Colonic mucosa (tissue), 4 donors: ENCODE results near the gene ZNF846. TPM values are rescaled to one million over a fixed set of nuclear protein-coding genes. Genes with fewer than 3 reads are reported as not detected.

Experiments used
- DNase-seq: peaks from one replicate; pipeline ENCODE4 v3.0.0-alpha.2; 2020
- H3K27ac ChIP-seq: fragments of 200-600 bp; one replicate; pipeline ENCODE4 v1.8.0; 2021
- H3K27me3 ChIP-seq: fragments of 200-600 bp; one replicate; pipeline ENCODE4 v1.8.0; 2021
- H3K36me3 ChIP-seq: fragments of 200-600 bp; one replicate; pipeline ENCODE4 v1.8.0; 2021
- H3K4me1 ChIP-seq: fragments of 200-600 bp; one replicate; pipeline ENCODE4 v1.8.0; 2021; ENCODE audit warnings: mild to moderate bottlenecking
- H3K4me3 ChIP-seq: fragments of 200-600 bp; one replicate; pipeline ENCODE4 v1.8.0; 2021
- H3K9ac ChIP-seq, 2 donors: one replicate each; pipeline ENCODE4 v1.7.0; 2013; ENCODE audit warnings: control low read depth in 2 of 2, low read depth in 2 of 2, low read length in 2 of 2
- H3K9me3 ChIP-seq: fragments of 200-600 bp; one replicate; pipeline ENCODE4 v1.8.0; 2021
- CTCF ChIP-seq: fragments of 200-600 bp; IDR thresholded peaks from one replicate; pipeline ENCODE4 v1.8.0; 2022; ENCODE audit warnings: antibody characterized with exemption, mild to moderate bottlenecking
- intact Hi-C: fragments of 100-400 bp; cut with DNase I; formaldehyde crosslinking; loops from one replicate; pipeline ENCODE4 v1.14.1; 2022
- total RNA-seq, 2 donors: library from RNA; stranded (reverse); fragmentation: NEBNext Ultra II Directional in 1 of 2; extraction: Animal tissue kit (Norgen Biotek cat#: 25700) in 1 of 2; gene quantifications; one replicate each; pipeline ENCODE4 v1.2.1, GENCODE V29; 2021
- donor health status: healthy.
- donor health status: DM: no; HTN: no; CAD: no.
- donor health status: DM: no; HTN: no; CAD: no.

The ZNF846 gene
- total RNA-seq, 2 donors from 2014 or later: 9.2 to 10.5 TPM

- Histone ChIP-seq H3K4me3 (no peak overlapping the region), H3K9me3 (no peaks in the 10 kb centered on the region), H3K4me1 (no peaks in the 10 kb centered on the region), H3K27me3 (no peaks in the 10 kb centered on the region), H3K9ac (no peak overlapping the region), H3K27ac (no peak overlapping the region), H3K36me3 (no peaks in the 10 kb centered on the region)
- no peak for DNase-seq
- TF ChIP-seq CTCF: no peak
- intact Hi-C loops: no loop called here
Measured at GRCh38 chr19:9801976-9802375, 33.4 kb upstream of the ZNF846 start.

- Histone ChIP-seq H3K9ac (no peak overlapping the region), H3K27ac (no peak overlapping the region), H3K36me3 (no peaks in the 10 kb centered on the region), H3K4me1 (no peaks in the 10 kb centered on the region), H3K27me3 (no peaks in the 10 kb centered on the region), H3K9me3 (no peaks in the 10 kb centered on the region), H3K4me3 (no peak overlapping the region)
- no peak for TF ChIP-seq CTCF
- DNase-seq: no peak
- intact Hi-C loops: loop anchor here (5.0 to 10.0 kb wide), 2 partner anchors 592 to 664 kb away; no protein-coding TSS in a partner anchor
Measured at GRCh38 chr19:9799162-9799561, 30.6 kb upstream of the ZNF846 start.

- no peaks in the 10 kb centered on the region for H3K4me1 ChIP-seq
- no peaks in the 10 kb centered on the region for H3K9me3 ChIP-seq
- no peak overlapping the region for H3K27ac ChIP-seq
- no peak for DNase-seq
- H3K4me3 ChIP-seq: no peak overlapping the region
- H3K9ac ChIP-seq: no peak overlapping the region
- intact Hi-C loops: loop anchor here (5.0 to 10.0 kb wide), 2 partner anchors 591 to 663 kb away; no protein-coding TSS in a partner anchor
- no peaks in the 10 kb centered on the region for H3K36me3 ChIP-seq
- no peaks in the 10 kb centered on the region for H3K27me3 ChIP-seq
- TF ChIP-seq CTCF: no peak
Measured at GRCh38 chr19:9797871-9798270, 29.3 kb upstream of the ZNF846 start.

- Histone ChIP-seq H3K9ac (no peak overlapping the region), H3K27ac (peak overlapping the region; percentile 23), H3K4me3 (no peak overlapping the region), H3K27me3 (no peaks in the 10 kb centered on the region), H3K4me1 (no peaks in the 10 kb centered on the region), H3K9me3 (no peaks in the 10 kb centered on the region), H3K36me3 (no peaks in the 10 kb centered on the region)
- peak; percentile 70 for TF ChIP-seq CTCF
- intact Hi-C loops: loop anchor here (5.0 to 10.0 kb wide), 2 partner anchors 589 to 661 kb away; no protein-coding TSS in a partner anchor
- peak; percentile 92 for DNase-seq
Measured at GRCh38 chr19:9796113-9796773, 27.7 kb upstream of the ZNF846 start.

- Histone ChIP-seq H3K4me3 (peak overlapping the region; percentile 53), H3K4me1 (no peaks in the 10 kb centered on the region), H3K36me3 (no peaks in the 10 kb centered on the region), H3K9ac (peak overlapping the region; percentile 77 to 78), H3K27me3 (no peaks in the 10 kb centered on the region), H3K9me3 (no peaks in the 10 kb centered on the region), H3K27ac (peak overlapping the region; percentile 82)
- peak; percentile 70 for DNase-seq
- intact Hi-C loops: loop anchor here (10.0 kb wide), 1 partner anchor 658 kb away; no protein-coding TSS in a partner anchor
- no peak for TF ChIP-seq CTCF
Measured at GRCh38 chr19:9793071-9793591, 24.6 kb upstream of the ZNF846 start.
